ENCODE results near the gene SF1.

SF1 gene

GRCh38 chr11:64744544-64745188, 33.7 kb downstream of the SF1 start:
- no peak for DNase-seq

- DNase-seq = no peak
Measured at GRCh38 chr11:64743591-64744543, 34.5 kb downstream of the SF1 start, which contains the start of gene RASGRP2. Gene RASGRP2, minus strand, starts transcription at chr11:64744142. Its CDS starts 1,276 bp downstream, at chr11:64742866.

- no peak for DNase-seq
Measured at GRCh38 chr11:64742889-64743590, 35.3 kb downstream of the SF1 start.

- no peak for DNase-seq
Measured at GRCh38 chr11:64742087-64742888, 36.1 kb downstream of the SF1 start.

GRCh38 chr11:64741375-64742086, 36.8 kb downstream of the SF1 start:
- no peak for DNase-seq

GRCh38 chr11:64739871-64740270, 38.5 kb downstream of the SF1 start:
- DNase-seq = no peak

- DNase-seq = no peak
Measured at GRCh38 chr11:64736654-64737053, 41.7 kb downstream of the SF1 start.

GRCh38 chr11:64735725-64736259, 42.5 kb downstream of the SF1 start:
- DNase-seq = no peak

GRCh38 chr11:64734811-64735724, 43.3 kb downstream of the SF1 start:
- DNase-seq = no peak

GRCh38 chr11:64731601-64732000, 46.7 kb downstream of the SF1 start:
- DNase-seq = no peak

- no peak for DNase-seq
Measured at GRCh38 chr11:64729851-64730382, 48.4 kb downstream of the SF1 start.

- DNase-seq = no peak
Measured at GRCh38 chr11:64728757-64729365, 49.5 kb downstream of the SF1 start.

GRCh38 chr11:64726867-64727530, 51.3 kb downstream of the SF1 start:
- DNase-seq = no peak

GRCh38 chr11:64726211-64726641, 52.1 kb downstream of the SF1 start:
- DNase-seq = no peak

- DNase-seq = no peak
Measured at GRCh38 chr11:64724863-64725532, 53.3 kb downstream of the SF1 start.

GRCh38 chr11:64723907-64724862, 54.2 kb downstream of the SF1 start:
- no peak for DNase-seq

All from cerebellar nuclear complex (tissue), 1 donor.